GM12872 (cell line): ENCODE data around the gene FBXO8.

Source experiments
- CTCF ChIP-seq: IDR thresholded peaks from 3 replicates; pipeline ENCODE4 v1.5.1; 2011; ENCODE audit warnings: low read depth, mild to moderate bottlenecking, low read length, moderate library complexity; ENCODE audit not compliant: insufficient read depth

FBXO8 gene

GRCh38 chr4:174255786-174256185 is 27.7 kb downstream of the FBXO8 start:
- no peak for TF ChIP-seq CTCF

GRCh38 chr4:174255374-174255773 is 28.1 kb downstream of the FBXO8 start:
- no peak for TF ChIP-seq CTCF

- TF ChIP-seq CTCF: no peak
These were observed 28.9 kb downstream of the FBXO8 start for GRCh38 chr4:174254613-174255012.

GRCh38 chr4:174252412-174252811 is 31.1 kb downstream of the FBXO8 start:
- TF ChIP-seq CTCF: no peak

GRCh38 chr4:174248407-174248806 is 35.1 kb downstream of the FBXO8 start:
- TF ChIP-seq CTCF: no peak

GRCh38 chr4:174245714-174246113 is 37.8 kb downstream of the FBXO8 start:
- no peak for TF ChIP-seq CTCF

- TF ChIP-seq CTCF: no peak
These were observed 39.0 kb downstream of the FBXO8 start for GRCh38 chr4:174244441-174244840.

GRCh38 chr4:174241162-174241561 is 42.3 kb downstream of the FBXO8 start:
- TF ChIP-seq CTCF: no peak
